GM23338 (cell line): ENCODE results near the gene TRPC3. TPM values are rescaled to one million over a fixed set of nuclear protein-coding genes. Genes with fewer than 3 reads are reported as not detected.

Source experiments
- ATAC-seq: fragments of 200-7000 bp; cut with Tn5 transposase; 3 replicates; pipeline ENCODE4 v1.9.1; 2020
- DNase-seq: peaks from one replicate; pipeline ENCODE4 v3.0.0-alpha.2; 2015; ENCODE audit warnings: low spot score
- H2AFZ ChIP-seq: fragments of 200-600 bp; sonication (generic); 2 replicates; pipeline ENCODE4 v1.8.0; 2016; ENCODE audit warnings: antibody characterized with exemption, mild to moderate bottlenecking, moderate library complexity
- H3F3A ChIP-seq: fragments of 200-600 bp; sonication (generic); replicated peaks from 2 replicates; pipeline ENCODE4 v1.8.0; 2017; ENCODE audit warnings: antibody characterized with exemption, mixed run types, low read depth
- H3K27ac ChIP-seq: fragments of 200-600 bp; sonication (generic); 2 replicates; pipeline ENCODE4 v1.6.1; 2016; ENCODE audit warnings: low read depth
- H3K27me3 ChIP-seq: fragments of 200-600 bp; sonication (generic); 2 replicates; pipeline ENCODE4 v1.8.0; 2016; ENCODE audit warnings: mild to moderate bottlenecking, mixed run types, moderate library complexity; ENCODE audit not compliant: insufficient read depth
- H3K36me3 ChIP-seq: fragments of 200-600 bp; sonication (generic); 2 replicates; pipeline ENCODE4 v1.8.0; 2016; ENCODE audit warnings: mild to moderate bottlenecking; ENCODE audit not compliant: insufficient read depth
- H3K4me1 ChIP-seq: fragments of 200-600 bp; sonication (generic); 2 replicates; pipeline ENCODE4 v1.8.0; 2016; ENCODE audit warnings: mild to moderate bottlenecking, moderate library complexity; ENCODE audit not compliant: insufficient read depth
- H3K4me2 ChIP-seq: fragments of 200-600 bp; sonication (generic); 2 replicates; pipeline ENCODE4 v1.7.1; 2017; ENCODE audit warnings: mixed run types
- H3K4me3 ChIP-seq: fragments of 200-600 bp; sonication (generic); 2 replicates; pipeline ENCODE4 v1.6.1; 2016; ENCODE audit warnings: mixed run types
- H3K79me2 ChIP-seq: fragments of 200-600 bp; sonication (generic); replicated peaks from 2 replicates; pipeline ENCODE4 v1.8.0; 2017; ENCODE audit warnings: mild to moderate bottlenecking; ENCODE audit not compliant: insufficient read depth
- H3K9me2 ChIP-seq: fragments of 200-600 bp; sonication (generic); 2 replicates; pipeline ENCODE4 v1.8.0; 2017; ENCODE audit not compliant: insufficient read depth
- H4K20me1 ChIP-seq: fragments of 200-600 bp; sonication (generic); replicated peaks from 2 replicates; pipeline ENCODE4 v1.8.0; 2017; ENCODE audit warnings: mild to moderate bottlenecking; ENCODE audit not compliant: insufficient read depth
- H3K27ac Mint-ChIP-seq: 2 replicates; pipeline ENCODE4 v1.8.0; 2020; ENCODE audit warnings: inconsistent platforms, mild to moderate bottlenecking, moderate library complexity, mixed read lengths
- H3K27me3 Mint-ChIP-seq: 3 replicates; pipeline ENCODE4 v1.8.0; 2022; ENCODE audit warnings: low read depth, mild to moderate bottlenecking, moderate library complexity, mixed read lengths, inconsistent platforms; ENCODE audit not compliant: insufficient read depth, poor library complexity
- H3K36me3 Mint-ChIP-seq: 3 replicates; pipeline ENCODE4 v1.8.0; 2021; ENCODE audit warnings: low read depth, mild to moderate bottlenecking, inconsistent platforms, moderate library complexity, mixed read lengths
- H3K4me1 Mint-ChIP-seq: 3 replicates; pipeline ENCODE4 v1.8.0; 2020; ENCODE audit warnings: mild to moderate bottlenecking, inconsistent platforms, mixed read lengths
- H3K4me3 Mint-ChIP-seq: 3 replicates; pipeline ENCODE4 v1.8.0; 2021; ENCODE audit warnings: moderate library complexity, mild to moderate bottlenecking, inconsistent platforms, mixed read lengths
- H3K9me3 Mint-ChIP-seq: 3 replicates; pipeline ENCODE4 v1.8.0; 2020; ENCODE audit warnings: moderate library complexity, mild to moderate bottlenecking, inconsistent platforms, mixed read lengths
- EZH2phosphoT487 ChIP-seq: fragments of 200-600 bp; sonication (generic); IDR thresholded peaks from one replicate; pipeline ENCODE4 v1.8.1; 2018; ENCODE audit warnings: antibody characterized with exemption; ENCODE audit not compliant: unreplicated experiment
- JUNB ChIP-seq: IDR thresholded peaks from one replicate; pipeline ENCODE4 v1.6.1; 2016; ENCODE audit warnings: antibody characterized with exemption; ENCODE audit not compliant: unreplicated experiment
- NANOG ChIP-seq: IDR thresholded peaks from 2 replicates; pipeline ENCODE4 v1.6.1; 2016; ENCODE audit warnings: antibody characterized with exemption, borderline replicate concordance
- POLR2AphosphoS5 ChIP-seq: IDR thresholded peaks from 2 replicates; pipeline ENCODE4 v1.6.1; 2016; ENCODE audit warnings: antibody characterized with exemption, low read depth
- STAT1 ChIP-seq: IDR thresholded peaks from one replicate; pipeline ENCODE4 v1.6.1; 2016; ENCODE audit warnings: antibody characterized with exemption; ENCODE audit not compliant: unreplicated experiment
- ZNF114 ChIP-seq: fragments of 250-450 bp; sonication (Bioruptor Pico); IDR thresholded peaks from 2 replicates; pipeline ENCODE4 v1.5.0; 2020; ENCODE audit warnings: mild to moderate bottlenecking, moderate library complexity
- ZNF331 ChIP-seq: fragments of 250-450 bp; sonication (Bioruptor Pico); IDR thresholded peaks from 2 replicates; pipeline ENCODE4 v1.5.0; 2020; ENCODE audit warnings: low read depth, mild to moderate bottlenecking, moderate library complexity
- polyA plus RNA-seq: library from polyadenylated mRNA; unstranded; fragments of >200 nt; fragmentation: Nextera tagmentation; extraction: Ambion mirVana; gene quantifications from 2 replicates; pipeline ENCODE4 v1.2.1, GENCODE V29; 2016
- total RNA-seq: library from RNA; depleted of rRNA; stranded (reverse); fragments of >200 nt; shearing (Covaris generic); gene quantifications from 2 replicates; pipeline ENCODE4 v1.2.3, GENCODE V29; 2014
- TF ChIP-seq, protein P1 (sequence below), 2 experiments: fragments of 200-600 bp in 1 of 2; sonication (generic) in 1 of 2; conservative IDR thresholded peaks; 2 replicates each; pipeline versions ENCODE4 v1.5.1 to v1.6.1; 2016 to 2017; ENCODE audit warnings: antibody characterized with exemption in 2 of 2, low read depth in 2 of 2, mild to moderate bottlenecking in 2 of 2, moderate library complexity in 1 of 2
- TF ChIP-seq, protein P2 (sequence below): fragments of 250-450 bp; sonication (Bioruptor Pico); IDR thresholded peaks from 2 replicates; pipeline ENCODE4 v1.5.0; 2020; ENCODE audit warnings: mild to moderate bottlenecking, moderate library complexity
- TF ChIP-seq, protein P3 (sequence below): IDR thresholded peaks from 2 replicates; pipeline ENCODE4 v1.6.1; 2016; ENCODE audit warnings: antibody characterized with exemption
- TF ChIP-seq, protein P4 (sequence below): IDR thresholded peaks from one replicate; pipeline ENCODE4 v1.6.1; 2018; ENCODE audit warnings: antibody characterized with exemption; ENCODE audit not compliant: unreplicated experiment

TRPC3 gene
- total and polyA plus RNA-seq, 2 experiments from 2014 or later = 0.44 to 1.0 TPM

DNA sequence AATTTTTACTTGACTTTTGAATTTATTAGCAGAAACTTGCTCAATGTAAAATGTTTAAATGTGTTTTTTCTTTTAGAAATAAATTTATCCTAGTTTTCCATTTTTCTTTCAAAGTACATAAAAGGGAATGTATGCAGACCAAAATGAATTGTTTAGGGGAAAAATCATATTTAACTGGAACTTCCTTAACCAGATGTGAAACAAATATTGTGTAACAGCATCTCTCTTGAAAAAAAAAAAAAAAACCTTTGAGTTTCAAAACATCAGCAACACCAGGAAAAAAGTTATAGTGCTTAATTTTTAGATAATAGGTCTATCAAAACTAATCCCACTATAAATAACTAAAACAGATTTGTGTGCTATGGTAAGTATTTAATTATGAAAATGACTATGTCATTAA, 113.7 kb downstream of the TRPC3 start:
- H3K4me2 ChIP-seq = no peak overlapping the region
- no peak overlapping the region for H3K27ac ChIP-seq
- no peaks in the 10 kb centered on the region for H3K9me2 ChIP-seq
- peaks cover 4% of the 10 kb centered on the region for H3K36me3 ChIP-seq
- no peak overlapping the region for H3K27ac Mint-ChIP-seq
- DNase-seq = no peak
- H3K4me3 Mint-ChIP-seq = no peak overlapping the region
- H3K4me3 ChIP-seq = no peak overlapping the region
- H3K27me3 Mint-ChIP-seq = no peaks in the 10 kb centered on the region
- H4K20me1 ChIP-seq = no peaks in the 10 kb centered on the region; the same call in 1 of the 2 replicates
- ATAC-seq = no peak
- H3F3A ChIP-seq = no peaks in the 10 kb centered on the region
- no peaks in the 10 kb centered on the region for H3K4me1 ChIP-seq
- H3K9me3 Mint-ChIP-seq = no peaks in the 10 kb centered on the region; the same call in 2 of the 3 replicates
- H3K79me2 ChIP-seq = no peaks in the 10 kb centered on the region
- TF ChIP-seq STAT1 = no peak
- TF ChIP-seq ZNF331 (CRISPR knock-in tag) = no peak
- TF ChIP-seq, protein P1, sequence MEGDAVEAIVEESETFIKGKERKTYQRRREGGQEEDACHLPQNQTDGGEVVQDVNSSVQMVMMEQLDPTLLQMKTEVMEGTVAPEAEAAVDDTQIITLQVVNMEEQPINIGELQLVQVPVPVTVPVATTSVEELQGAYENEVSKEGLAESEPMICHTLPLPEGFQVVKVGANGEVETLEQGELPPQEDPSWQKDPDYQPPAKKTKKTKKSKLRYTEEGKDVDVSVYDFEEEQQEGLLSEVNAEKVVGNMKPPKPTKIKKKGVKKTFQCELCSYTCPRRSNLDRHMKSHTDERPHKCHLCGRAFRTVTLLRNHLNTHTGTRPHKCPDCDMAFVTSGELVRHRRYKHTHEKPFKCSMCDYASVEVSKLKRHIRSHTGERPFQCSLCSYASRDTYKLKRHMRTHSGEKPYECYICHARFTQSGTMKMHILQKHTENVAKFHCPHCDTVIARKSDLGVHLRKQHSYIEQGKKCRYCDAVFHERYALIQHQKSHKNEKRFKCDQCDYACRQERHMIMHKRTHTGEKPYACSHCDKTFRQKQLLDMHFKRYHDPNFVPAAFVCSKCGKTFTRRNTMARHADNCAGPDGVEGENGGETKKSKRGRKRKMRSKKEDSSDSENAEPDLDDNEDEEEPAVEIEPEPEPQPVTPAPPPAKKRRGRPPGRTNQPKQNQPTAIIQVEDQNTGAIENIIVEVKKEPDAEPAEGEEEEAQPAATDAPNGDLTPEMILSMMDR (conservative IDR thresholded peaks at IDR 0.05; ENCODE audit: low read depth in 2 of 2) = no peak
- no peak for TF ChIP-seq ZNF114
- TF ChIP-seq, protein P2, sequence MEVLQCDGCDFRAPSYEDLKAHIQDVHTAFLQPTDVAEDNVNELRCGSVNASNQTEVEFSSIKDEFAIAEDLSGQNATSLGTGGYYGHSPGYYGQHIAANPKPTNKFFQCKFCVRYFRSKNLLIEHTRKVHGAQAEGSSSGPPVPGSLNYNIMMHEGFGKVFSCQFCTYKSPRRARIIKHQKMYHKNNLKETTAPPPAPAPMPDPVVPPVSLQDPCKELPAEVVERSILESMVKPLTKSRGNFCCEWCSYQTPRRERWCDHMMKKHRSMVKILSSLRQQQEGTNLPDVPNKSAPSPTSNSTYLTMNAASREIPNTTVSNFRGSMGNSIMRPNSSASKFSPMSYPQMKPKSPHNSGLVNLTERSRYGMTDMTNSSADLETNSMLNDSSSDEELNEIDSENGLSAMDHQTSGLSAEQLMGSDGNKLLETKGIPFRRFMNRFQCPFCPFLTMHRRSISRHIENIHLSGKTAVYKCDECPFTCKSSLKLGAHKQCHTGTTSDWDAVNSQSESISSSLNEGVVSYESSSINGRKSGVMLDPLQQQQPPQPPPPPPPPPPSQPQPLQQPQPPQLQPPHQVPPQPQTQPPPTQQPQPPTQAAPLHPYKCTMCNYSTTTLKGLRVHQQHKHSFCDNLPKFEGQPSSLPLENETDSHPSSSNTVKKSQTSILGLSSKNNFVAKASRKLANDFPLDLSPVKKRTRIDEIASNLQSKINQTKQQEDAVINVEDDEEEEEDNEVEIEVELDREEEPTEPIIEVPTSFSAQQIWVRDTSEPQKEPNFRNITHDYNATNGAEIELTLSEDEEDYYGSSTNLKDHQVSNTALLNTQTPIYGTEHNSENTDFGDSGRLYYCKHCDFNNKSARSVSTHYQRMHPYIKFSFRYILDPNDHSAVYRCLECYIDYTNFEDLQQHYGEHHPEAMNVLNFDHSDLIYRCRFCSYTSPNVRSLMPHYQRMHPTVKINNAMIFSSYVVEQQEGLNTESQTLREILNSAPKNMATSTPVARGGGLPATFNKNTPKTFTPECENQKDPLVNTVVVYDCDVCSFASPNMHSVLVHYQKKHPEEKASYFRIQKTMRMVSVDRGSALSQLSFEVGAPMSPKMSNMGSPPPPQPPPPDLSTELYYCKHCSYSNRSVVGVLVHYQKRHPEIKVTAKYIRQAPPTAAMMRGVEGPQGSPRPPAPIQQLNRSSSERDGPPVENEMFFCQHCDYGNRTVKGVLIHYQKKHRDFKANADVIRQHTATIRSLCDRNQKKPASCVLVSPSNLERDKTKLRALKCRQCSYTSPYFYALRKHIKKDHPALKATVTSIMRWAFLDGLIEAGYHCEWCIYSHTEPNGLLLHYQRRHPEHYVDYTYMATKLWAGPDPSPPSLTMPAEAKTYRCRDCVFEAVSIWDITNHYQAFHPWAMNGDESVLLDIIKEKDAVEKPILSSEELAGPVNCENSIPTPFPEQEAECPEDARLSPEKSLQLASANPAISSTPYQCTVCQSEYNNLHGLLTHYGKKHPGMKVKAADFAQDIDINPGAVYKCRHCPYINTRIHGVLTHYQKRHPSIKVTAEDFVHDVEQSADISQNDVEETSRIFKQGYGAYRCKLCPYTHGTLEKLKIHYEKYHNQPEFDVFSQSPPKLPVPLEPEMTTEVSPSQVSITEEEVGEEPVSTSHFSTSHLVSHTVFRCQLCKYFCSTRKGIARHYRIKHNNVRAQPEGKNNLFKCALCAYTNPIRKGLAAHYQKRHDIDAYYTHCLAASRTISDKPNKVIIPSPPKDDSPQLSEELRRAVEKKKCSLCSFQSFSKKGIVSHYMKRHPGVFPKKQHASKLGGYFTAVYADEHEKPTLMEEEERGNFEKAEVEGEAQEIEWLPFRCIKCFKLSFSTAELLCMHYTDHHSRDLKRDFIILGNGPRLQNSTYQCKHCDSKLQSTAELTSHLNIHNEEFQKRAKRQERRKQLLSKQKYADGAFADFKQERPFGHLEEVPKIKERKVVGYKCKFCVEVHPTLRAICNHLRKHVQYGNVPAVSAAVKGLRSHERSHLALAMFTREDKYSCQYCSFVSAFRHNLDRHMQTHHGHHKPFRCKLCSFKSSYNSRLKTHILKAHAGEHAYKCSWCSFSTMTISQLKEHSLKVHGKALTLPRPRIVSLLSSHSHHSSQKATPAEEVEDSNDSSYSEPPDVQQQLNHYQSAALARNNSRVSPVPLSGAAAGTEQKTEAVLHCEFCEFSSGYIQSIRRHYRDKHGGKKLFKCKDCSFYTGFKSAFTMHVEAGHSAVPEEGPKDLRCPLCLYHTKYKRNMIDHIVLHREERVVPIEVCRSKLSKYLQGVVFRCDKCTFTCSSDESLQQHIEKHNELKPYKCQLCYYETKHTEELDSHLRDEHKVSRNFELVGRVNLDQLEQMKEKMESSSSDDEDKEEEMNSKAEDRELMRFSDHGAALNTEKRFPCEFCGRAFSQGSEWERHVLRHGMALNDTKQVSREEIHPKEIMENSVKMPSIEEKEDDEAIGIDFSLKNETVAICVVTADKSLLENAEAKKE (CRISPR knock-in tag) = no peak
- TF ChIP-seq, protein P3, sequence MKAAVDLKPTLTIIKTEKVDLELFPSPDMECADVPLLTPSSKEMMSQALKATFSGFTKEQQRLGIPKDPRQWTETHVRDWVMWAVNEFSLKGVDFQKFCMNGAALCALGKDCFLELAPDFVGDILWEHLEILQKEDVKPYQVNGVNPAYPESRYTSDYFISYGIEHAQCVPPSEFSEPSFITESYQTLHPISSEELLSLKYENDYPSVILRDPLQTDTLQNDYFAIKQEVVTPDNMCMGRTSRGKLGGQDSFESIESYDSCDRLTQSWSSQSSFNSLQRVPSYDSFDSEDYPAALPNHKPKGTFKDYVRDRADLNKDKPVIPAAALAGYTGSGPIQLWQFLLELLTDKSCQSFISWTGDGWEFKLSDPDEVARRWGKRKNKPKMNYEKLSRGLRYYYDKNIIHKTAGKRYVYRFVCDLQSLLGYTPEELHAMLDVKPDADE = no peak
- TF ChIP-seq EZH2phosphoT487 = no peak
- TF ChIP-seq NANOG = no peak
- no peak for TF ChIP-seq JUNB
- TF ChIP-seq, protein P4, sequence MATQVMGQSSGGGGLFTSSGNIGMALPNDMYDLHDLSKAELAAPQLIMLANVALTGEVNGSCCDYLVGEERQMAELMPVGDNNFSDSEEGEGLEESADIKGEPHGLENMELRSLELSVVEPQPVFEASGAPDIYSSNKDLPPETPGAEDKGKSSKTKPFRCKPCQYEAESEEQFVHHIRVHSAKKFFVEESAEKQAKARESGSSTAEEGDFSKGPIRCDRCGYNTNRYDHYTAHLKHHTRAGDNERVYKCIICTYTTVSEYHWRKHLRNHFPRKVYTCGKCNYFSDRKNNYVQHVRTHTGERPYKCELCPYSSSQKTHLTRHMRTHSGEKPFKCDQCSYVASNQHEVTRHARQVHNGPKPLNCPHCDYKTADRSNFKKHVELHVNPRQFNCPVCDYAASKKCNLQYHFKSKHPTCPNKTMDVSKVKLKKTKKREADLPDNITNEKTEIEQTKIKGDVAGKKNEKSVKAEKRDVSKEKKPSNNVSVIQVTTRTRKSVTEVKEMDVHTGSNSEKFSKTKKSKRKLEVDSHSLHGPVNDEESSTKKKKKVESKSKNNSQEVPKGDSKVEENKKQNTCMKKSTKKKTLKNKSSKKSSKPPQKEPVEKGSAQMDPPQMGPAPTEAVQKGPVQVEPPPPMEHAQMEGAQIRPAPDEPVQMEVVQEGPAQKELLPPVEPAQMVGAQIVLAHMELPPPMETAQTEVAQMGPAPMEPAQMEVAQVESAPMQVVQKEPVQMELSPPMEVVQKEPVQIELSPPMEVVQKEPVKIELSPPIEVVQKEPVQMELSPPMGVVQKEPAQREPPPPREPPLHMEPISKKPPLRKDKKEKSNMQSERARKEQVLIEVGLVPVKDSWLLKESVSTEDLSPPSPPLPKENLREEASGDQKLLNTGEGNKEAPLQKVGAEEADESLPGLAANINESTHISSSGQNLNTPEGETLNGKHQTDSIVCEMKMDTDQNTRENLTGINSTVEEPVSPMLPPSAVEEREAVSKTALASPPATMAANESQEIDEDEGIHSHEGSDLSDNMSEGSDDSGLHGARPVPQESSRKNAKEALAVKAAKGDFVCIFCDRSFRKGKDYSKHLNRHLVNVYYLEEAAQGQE = no peak
- no peak for TF ChIP-seq POLR2AphosphoS5
- H3K27me3 ChIP-seq = no peaks in the 10 kb centered on the region
- peaks cover 9% of the 10 kb centered on the region; the same call in 2 of the 3 replicates for H3K36me3 Mint-ChIP-seq
- H3K4me1 Mint-ChIP-seq = no peaks in the 10 kb centered on the region
- H2AFZ ChIP-seq = no peak overlapping the region
